Transverse colon (tissue), 4 donors: ENCODE measurements around the gene HSD11B1. TPM values are rescaled to one million over a fixed set of nuclear protein-coding genes. Genes with fewer than 3 reads are reported as not detected.

Source experiments
- DNase-seq: peaks from one replicate; pipeline ENCODE4 v3.0.0-alpha.2; 2019
- H3K27ac ChIP-seq, 4 donors: fragments of 200-600 bp; sonication (generic); 2 replicates each; pipeline ENCODE4 v1.5.1; 2016 to 2018; ENCODE audit warnings: inconsistent platforms in 4 of 4
- H3K27me3 ChIP-seq: fragments of 200-600 bp; sonication (generic); 2 replicates; pipeline ENCODE4 v1.5.1; 2017; ENCODE audit warnings: inconsistent platforms
- H3K36me3 ChIP-seq, 4 donors: fragments of 200-600 bp; sonication (generic); 2 replicates each; pipeline ENCODE4 v1.5.1; 2017 to 2019; ENCODE audit warnings: inconsistent platforms in 4 of 4
- H3K4me1 ChIP-seq, 4 donors: fragments of 200-600 bp; sonication (generic); 2 replicates each; pipeline ENCODE4 v1.5.1; 2017 to 2020; ENCODE audit warnings: inconsistent platforms in 4 of 4
- H3K4me3 ChIP-seq, 4 donors: fragments of 200-600 bp; sonication (generic); 1 replicate in 1 of 4; 2 replicates in 3 of 4; pipeline versions ENCODE4 v1.5.1 to v1.6.1; 2017 to 2019; ENCODE audit warnings: inconsistent platforms in 4 of 4
- H3K9me3 ChIP-seq, 2 donors: fragments of 200-600 bp; sonication (generic); 2 replicates each; pipeline ENCODE4 v1.5.1; 2017 to 2019; ENCODE audit warnings: inconsistent platforms in 2 of 2
- EP300 ChIP-seq: sonication (generic); formaldehyde crosslinking; IDR thresholded peaks from one replicate; pipeline ENCODE4 v1.6.1; 2017; ENCODE audit warnings: antibody characterized with exemption, low read depth
- POLR2A ChIP-seq: fragments of 450-650 bp; IDR thresholded peaks from one replicate; pipeline ENCODE4 v1.6.1; 2016; ENCODE audit warnings: antibody characterized with exemption, mild to moderate bottlenecking, moderate library complexity
- POLR2AphosphoS5 ChIP-seq, 3 donors: sonication (generic); formaldehyde crosslinking; IDR thresholded peaks; one replicate each; pipeline ENCODE4 v1.6.1; 2016; ENCODE audit warnings: antibody characterized with exemption in 3 of 3
- WGBS, 2 donors: methylation state at CpG; one replicate each; pipeline ENCODE4 v1.1.5; 2018; ENCODE audit warnings: low coverage in 1 of 2; 5-methylcytosine and 5-hydroxymethylcytosine counted together
- in situ Hi-C, 4 donors: fragments of 200-750 bp; cut with MboI; loops; one replicate each; pipeline versions ENCODE4 v1.15.0 to v1.15.1; 2017; ENCODE audit warnings: low sequenced_read_pairs in 3 of 4, low pct_ligation_motif_present in 1 of 4, low pct_unique_long_range_greater_than_20kb in 1 of 4
- intact Hi-C: fragments of 100-400 bp; cut with DNase I; formaldehyde crosslinking; loops from one replicate; pipeline ENCODE4 v1.15.1; 2023; ENCODE audit warnings: low total_unique reads
- total RNA-seq, 4 donors: library from RNA; depleted of rRNA; stranded (reverse); fragments of >200 nt; gene quantifications; one replicate each; pipeline ENCODE4 v1.1.0, GENCODE V29; 2016
- TF ChIP-seq, protein P1 (sequence below), 5 experiments: fragments of 200-600 bp in 3 of 5; fragments of 450-650 bp in 2 of 5; sonication (generic) in 3 of 5; IDR thresholded peaks; 1 replicate in 2 of 5; 2 replicates in 3 of 5; pipeline ENCODE4 v1.5.1; 2016 to 2017; ENCODE audit warnings: antibody characterized with exemption in 5 of 5, inconsistent platforms in 3 of 5, mild to moderate bottlenecking in 2 of 5, moderate library complexity in 1 of 5

HSD11B1 gene
- total RNA-seq, 4 donors from 2014 or later: 1.5 to 3.7 (median 2.6) TPM; not detected in 1

DNA sequence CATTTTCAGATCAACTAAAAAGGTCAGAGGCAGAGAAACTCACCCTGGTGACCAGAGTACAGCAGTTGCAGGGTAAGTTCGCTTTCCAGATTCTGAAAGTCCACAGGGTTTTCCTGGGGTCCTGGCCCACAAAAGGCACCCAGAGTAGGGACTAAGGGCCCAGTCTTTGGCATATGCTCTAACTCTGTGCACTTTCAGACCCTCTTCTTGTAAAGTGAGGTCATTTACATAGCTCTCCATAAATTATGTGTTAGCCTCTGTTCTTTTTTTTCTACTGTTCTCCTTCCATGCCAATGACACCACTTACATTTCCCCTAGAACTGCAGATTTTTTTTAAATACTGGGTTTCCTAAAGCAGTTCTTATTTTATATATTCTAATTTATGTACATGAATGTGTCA, 73.5 kb downstream of the HSD11B1 start:
- intact Hi-C loops: no loop called here
- H3K27me3 ChIP-seq: no peaks in the 10 kb centered on the region
- in situ Hi-C loops: no loop called here
- WGBS, 2 donors: 89% methylated on average over 1 of the region's 1 CpG; no CpG with 5 or more reads in 1 of the 2 donors
- peaks cover 0 to 5% (median under 1%) of the 10 kb centered on the region in 4 donors for H3K4me1 ChIP-seq
- no peak overlapping the region for H3K27ac ChIP-seq
- H3K4me3 ChIP-seq: no peak overlapping the region
- H3K36me3 ChIP-seq: no peaks in the 10 kb centered on the region
- no peaks in the 10 kb centered on the region for H3K9me3 ChIP-seq
- TF ChIP-seq POLR2A (no peak), EP300 (no peak), POLR2AphosphoS5 (IDR thresholded peaks at IDR 0.05) (no peak)
- TF ChIP-seq, protein P1, sequence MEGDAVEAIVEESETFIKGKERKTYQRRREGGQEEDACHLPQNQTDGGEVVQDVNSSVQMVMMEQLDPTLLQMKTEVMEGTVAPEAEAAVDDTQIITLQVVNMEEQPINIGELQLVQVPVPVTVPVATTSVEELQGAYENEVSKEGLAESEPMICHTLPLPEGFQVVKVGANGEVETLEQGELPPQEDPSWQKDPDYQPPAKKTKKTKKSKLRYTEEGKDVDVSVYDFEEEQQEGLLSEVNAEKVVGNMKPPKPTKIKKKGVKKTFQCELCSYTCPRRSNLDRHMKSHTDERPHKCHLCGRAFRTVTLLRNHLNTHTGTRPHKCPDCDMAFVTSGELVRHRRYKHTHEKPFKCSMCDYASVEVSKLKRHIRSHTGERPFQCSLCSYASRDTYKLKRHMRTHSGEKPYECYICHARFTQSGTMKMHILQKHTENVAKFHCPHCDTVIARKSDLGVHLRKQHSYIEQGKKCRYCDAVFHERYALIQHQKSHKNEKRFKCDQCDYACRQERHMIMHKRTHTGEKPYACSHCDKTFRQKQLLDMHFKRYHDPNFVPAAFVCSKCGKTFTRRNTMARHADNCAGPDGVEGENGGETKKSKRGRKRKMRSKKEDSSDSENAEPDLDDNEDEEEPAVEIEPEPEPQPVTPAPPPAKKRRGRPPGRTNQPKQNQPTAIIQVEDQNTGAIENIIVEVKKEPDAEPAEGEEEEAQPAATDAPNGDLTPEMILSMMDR (IDR thresholded peaks at IDR 0.05): no peak
- no peak for DNase-seq

- Histone ChIP-seq H3K36me3 (no peaks in the 10 kb centered on the region), H3K9me3 (no peaks in the 10 kb centered on the region), H3K4me1 (peaks cover 3 to 21% (median 13%) of the 10 kb centered on the region in 4 donors), H3K27me3 (no peaks in the 10 kb centered on the region), H3K4me3 (no peak overlapping the region), H3K27ac (no peak overlapping the region)
- intact Hi-C loops: no loop called here
- 32 to 72% methylated on average over 2 to 4 of the region's 4 CpGs for WGBS, 2 donors
- no peak for DNase-seq
- in situ Hi-C loops: no loop called here
- TF ChIP-seq, protein P1 (IDR thresholded peaks at IDR 0.05): no peak
These were observed 75.6 kb downstream of the HSD11B1 start for GRCh38 chr1:209780268-209780667.

GRCh38 chr1:209783386-209783785, 78.7 kb downstream of the HSD11B1 start:
- H3K4me3 ChIP-seq: peak overlapping the region in 1 of 4 donors; percentile 76

More at GRCh38 chr1:209783386-209783785, 78.7 kb downstream of the HSD11B1 start:
- Histone ChIP-seq H3K9me3 (no peaks in the 10 kb centered on the region), H3K4me1 (peaks cover 13 to 50% (median 25%) of the 10 kb centered on the region in 4 donors), H3K27ac (no peak overlapping the region), H3K27me3 (no peaks in the 10 kb centered on the region), H3K36me3 (peaks cover 0 to 3% (median 0%) of the 10 kb centered on the region in 4 donors)
- WGBS, 2 donors: 57% methylated on average over 6 of the region's 6 CpGs; no CpG with 5 or more reads in 1 of the 2 donors
- no peak for DNase-seq
- in situ Hi-C loops: no loop called here
- TF ChIP-seq POLR2AphosphoS5 (IDR thresholded peaks at IDR 0.05): no peak
- no peak for TF ChIP-seq POLR2A
- TF ChIP-seq, protein P1 (IDR thresholded peaks at IDR 0.05): no peak
- TF ChIP-seq EP300: no peak
- intact Hi-C loops: no loop called here

Other genes with a start within 250 kb of the HSD11B1 start
- not detected for gene CAMK1G, start 121.1 kb upstream of the HSD11B1 start, total RNA-seq
- gene LAMB3, start 52.4 kb upstream of the HSD11B1 start, total RNA-seq: 100 to 1,000 TPM in 3 of 4 donors, 10 to 100 TPM in 1; 47.2 to 147 (median 126) TPM
- 10 to 100 TPM in 2 of 4 donors, 1 to 10 TPM in 2; 1.8 to 84.2 (median 26.9) TPM for gene G0S2, start 29.4 kb upstream of the HSD11B1 start, total RNA-seq
- gene TRAF3IP3, start 51.2 kb downstream of the HSD11B1 start, total RNA-seq: 10 to 100 TPM in 2 of 4 donors, 1 to 10 TPM in 2; 2.3 to 17.6 (median 6.8) TPM
- 1 to 10 TPM in 2 of 4 donors, under 1 TPM in 1, not detected in 1; 0.20 to 2.7 (median 2.4) TPM for gene C1orf74, start 79.7 kb downstream of the HSD11B1 start, total RNA-seq
- 10 to 100 TPM; 26.1 to 78.0 (median 44.4) TPM for gene IRF6, start 101.3 kb downstream of the HSD11B1 start, total RNA-seq
- gene UTP25, start 123.1 kb downstream of the HSD11B1 start, total RNA-seq: 10 to 100 TPM in 1 of 4 donors, 1 to 10 TPM in 3; 1.1 to 13.7 (median 6.1) TPM
- under 1 TPM in 1 of 4 donors, not detected in 3; under 0.01 TPM for gene SYT14, start 233.4 kb downstream of the HSD11B1 start, total RNA-seq